Activated CD4-positive, alpha-beta T cell treated with anti-CD3 and anti-CD28 coated beads for 4 hours (primary cell): ENCODE measurements around the gene TMEM217.

Experiments used
- DNase-seq, 2 donors: peaks; one replicate each; pipeline ENCODE4 v3.0.0-alpha.2; 2020

The TMEM217 gene

GRCh38 chr6:37177935-37178517, 79.9 kb downstream of the TMEM217 start:
- DNase-seq, result no peak

- DNase-seq, result no peak
These were observed 80.6 kb downstream of the TMEM217 start for GRCh38 chr6:37177077-37177934.

- no peak for DNase-seq
These were observed 81.5 kb downstream of the TMEM217 start for GRCh38 chr6:37176268-37177076.

GRCh38 chr6:37175332-37176267, 82.3 kb downstream of the TMEM217 start:
- DNase-seq, result no peak

GRCh38 chr6:37174515-37175331, 83.2 kb downstream of the TMEM217 start:
- no peak for DNase-seq

GRCh38 chr6:37174196-37174514, 83.8 kb downstream of the TMEM217 start:
- DNase-seq, result no peak

- peak; percentile 58 to 60 for DNase-seq
These were observed 84.3 kb downstream of the TMEM217 start for GRCh38 chr6:37173493-37174195.

- no peak for DNase-seq
These were observed 84.9 kb downstream of the TMEM217 start for GRCh38 chr6:37172912-37173492.

GRCh38 chr6:37171970-37172812, 85.8 kb downstream of the TMEM217 start:
- peak; percentile 85 to 95 for DNase-seq

- peak; percentile 30 to 42 for DNase-seq
These were observed 86.6 kb downstream of the TMEM217 start for GRCh38 chr6:37171201-37171969.

- DNase-seq, result peak; percentile 36 to 37
These were observed 87.4 kb downstream of the TMEM217 start for GRCh38 chr6:37170273-37171200.

- DNase-seq, result peak; percentile 99
These were observed 88.3 kb downstream of the TMEM217 start, which contains the start of gene PIM1 for GRCh38 chr6:37169496-37170272. Gene PIM1, plus strand, starts transcription at chr6:37170152. Its CDS starts 424 bp downstream, at chr6:37170576.

GRCh38 chr6:37168811-37169495, 89.0 kb downstream of the TMEM217 start:
- peak; percentile 43 to 57 for DNase-seq

- no peak for DNase-seq
These were observed 89.7 kb downstream of the TMEM217 start for GRCh38 chr6:37168163-37168758.

- no peak for DNase-seq
These were observed 95.2 kb downstream of the TMEM217 start for GRCh38 chr6:37162740-37163139.
